SK-N-SH treated with all-trans-retinoic acid at 6 μM for 48 hours (cell line): Measurements from ENCODE around the gene C8A.

Source experiments
- CSDC2 ChIP-seq: fragments of 250-450 bp; sonication (Bioruptor Pico); IDR thresholded peaks from 2 replicates; pipeline ENCODE4 v1.5.0; 2020; ENCODE audit warnings: mild to moderate bottlenecking, moderate library complexity
- GLIS3 ChIP-seq: fragments of 250-450 bp; sonication (Bioruptor Pico); IDR thresholded peaks from 2 replicates; pipeline ENCODE4 v1.5.0; 2020; ENCODE audit warnings: mild to moderate bottlenecking, moderate library complexity
- OSR1 ChIP-seq: fragments of 250-450 bp; sonication (Bioruptor Pico); IDR thresholded peaks from 2 replicates; pipeline ENCODE4 v1.8.0; 2022; ENCODE audit warnings: moderate library complexity, mild to moderate bottlenecking, inconsistent platforms
- TSHZ2 ChIP-seq: fragments of 250-450 bp; sonication (Bioruptor Pico); IDR thresholded peaks from 2 replicates; pipeline ENCODE4 v1.5.0; 2020; ENCODE audit warnings: mild to moderate bottlenecking, moderate library complexity
- ZFP3 ChIP-seq: fragments of 250-450 bp; sonication (Bioruptor Pico); IDR thresholded peaks from 2 replicates; pipeline ENCODE4 v1.5.0; 2020; ENCODE audit warnings: mild to moderate bottlenecking, moderate library complexity
- ZNF70 ChIP-seq: fragments of 450-650 bp; formaldehyde crosslinking; IDR thresholded peaks from 2 replicates; pipeline ENCODE4 v1.5.0; 2020; ENCODE audit warnings: mild to moderate bottlenecking, moderate library complexity
- ZNF8 ChIP-seq: fragments of 450-650 bp; formaldehyde crosslinking; IDR thresholded peaks from 2 replicates; pipeline ENCODE4 v1.5.0; 2020; ENCODE audit warnings: mild to moderate bottlenecking, moderate library complexity

GRCh38 chr1:56894014-56894413, 39.4 kb downstream of the C8A start:
- no peak for TF ChIP-seq GLIS3 (CRISPR knock-in tag)
- TF ChIP-seq TSHZ2 (CRISPR knock-in tag): no peak
- no peak for TF ChIP-seq ZNF70 (CRISPR knock-in tag)
- no peak for TF ChIP-seq CSDC2 (CRISPR knock-in tag)
- TF ChIP-seq ZFP3 (CRISPR knock-in tag): no peak
- no peak for TF ChIP-seq OSR1 (CRISPR knock-in tag)
- no peak for TF ChIP-seq ZNF8
